GM20000 (cell line): ENCODE measurements around the gene MTURN.

Experiments
- DNase-seq: peaks from one replicate; pipeline ENCODE4 v3.0.0; 2012; ENCODE audit warnings: low spot score
- CTCF ChIP-seq: IDR thresholded peaks from 2 replicates; pipeline ENCODE4 v1.5.1; 2012; ENCODE audit warnings: mild to moderate bottlenecking, control low read depth; ENCODE audit errors: extremely low read depth, missing control alignments

Gene MTURN

GRCh38 chr7:30193336-30193943 lies 58.7 kb downstream of the MTURN start:
- no peak for DNase-seq
- TF ChIP-seq CTCF = no peak

- DNase-seq = no peak
These were observed 61.6 kb downstream of the MTURN start for GRCh38 chr7:30196408-30196807.

GRCh38 chr7:30197438-30197837 lies 62.7 kb downstream of the MTURN start:
- no peak for DNase-seq

More at GRCh38 chr7:30196408-30196807, 61.6 kb downstream of the MTURN start:
- no peak for TF ChIP-seq CTCF

GRCh38 chr7:30199271-30199670 lies 64.5 kb downstream of the MTURN start:
- TF ChIP-seq CTCF = no peak
- DNase-seq = no peak

More at GRCh38 chr7:30197438-30197837, 62.7 kb downstream of the MTURN start:
- no peak for TF ChIP-seq CTCF

GRCh38 chr7:30200591-30200990 lies 65.8 kb downstream of the MTURN start:
- DNase-seq = no peak
- no peak for TF ChIP-seq CTCF

GRCh38 chr7:30201161-30201666 lies 66.4 kb downstream of the MTURN start:
- peak; percentile 36 for DNase-seq
- TF ChIP-seq CTCF = no peak

GRCh38 chr7:30201921-30202320 lies 67.1 kb downstream of the MTURN start:
- no peak for DNase-seq
- TF ChIP-seq CTCF = no peak
